Occipital lobe (tissue), 2 donors: ENCODE measurements around the gene LIAS. TPM values are rescaled to one million over a fixed set of nuclear protein-coding genes. Genes with fewer than 3 reads are reported as not detected.
"Not testable (repeated sequence)": the region's sequence is repeated elsewhere in the genome, so short reads cannot be mapped to it uniquely, and the experiment has no call there.

Experiments
- DNase-seq: peaks from one replicate; lab custom pipeline; 2025; lab: John Stamatoyannopoulos, UW
- total RNA-seq: library from RNA; depleted of rRNA; stranded (reverse); fragments of >200 nt; gene quantifications from one replicate; pipeline ENCODE4 v1.2.3, GENCODE V29; 2014

LIAS gene
- 12.9 TPM for total RNA-seq

GRCh38 chr4:39458505-39459300, at the start of gene LIAS, which contains the start of gene RPL9:
Gene LIAS, plus strand, starts transcription at chr4:39459056. Its CDS starts 62 bp downstream, at chr4:39459118.
Gene RPL9, minus strand, starts transcription at chr4:39458922. Its CDS starts 483 bp downstream, at chr4:39458439.
- DNase-seq: peak; percentile 87

- DNase-seq: no peak
Observed at GRCh38 chr4:39410415-39410814, 48.4 kb upstream of the LIAS start.

GRCh38 chr4:39411561-39411960, 47.3 kb upstream of the LIAS start:
- not testable (repeated sequence) for DNase-seq

- no peak for DNase-seq
Observed at GRCh38 chr4:39415678-39416283, 43.1 kb upstream of the LIAS start.

GRCh38 chr4:39422247-39422646, 36.6 kb upstream of the LIAS start:
- no peak for DNase-seq

- not testable (repeated sequence) for DNase-seq
Observed at GRCh38 chr4:39425297-39425696, 33.6 kb upstream of the LIAS start.

GRCh38 chr4:39426728-39427127, 32.1 kb upstream of the LIAS start:
- DNase-seq: no peak

- no peak for DNase-seq
Observed at GRCh38 chr4:39427520-39428114, 31.2 kb upstream of the LIAS start.

- no peak for DNase-seq
Observed at GRCh38 chr4:39429476-39430334, 29.2 kb upstream of the LIAS start.

- no peak for DNase-seq
Observed at GRCh38 chr4:39433878-39434492, 24.9 kb upstream of the LIAS start.

GRCh38 chr4:39435659-39436563, 22.9 kb upstream of the LIAS start:
- no peak for DNase-seq

- DNase-seq: no peak
Observed at GRCh38 chr4:39441593-39441992, 17.3 kb upstream of the LIAS start.

- DNase-seq: no peak
Observed at GRCh38 chr4:39442998-39443397, 15.9 kb upstream of the LIAS start.

- no peak for DNase-seq
Observed at GRCh38 chr4:39446483-39446841, 12.4 kb upstream of the LIAS start.

GRCh38 chr4:39446842-39447573, 11.8 kb upstream of the LIAS start:
- no peak for DNase-seq

- DNase-seq: no peak
Observed at GRCh38 chr4:39450618-39451017, 8.2 kb upstream of the LIAS start.

GRCh38 chr4:39451423-39452023, 7.3 kb upstream of the LIAS start:
- no peak for DNase-seq

- no peak for DNase-seq
Observed at GRCh38 chr4:39452153-39452859, 6.5 kb upstream of the LIAS start.
